Tibial artery (tissue), 4 donors: ENCODE data around the gene GPR135.

Source experiments
- DNase-seq, 2 donors: peaks; one replicate each; pipeline ENCODE4 v3.0.0-alpha.2; 2019
- H3K27ac ChIP-seq, 2 donors: fragments of 200-600 bp; sonication (generic) in 1 of 2; 1 replicate in 1 of 2; 2 replicates in 1 of 2; pipeline ENCODE4 v1.5.1; 2018 to 2019; ENCODE audit warnings: mild to moderate bottlenecking in 1 of 2
- H3K27me3 ChIP-seq, 2 donors: fragments of 200-600 bp; sonication (generic) in 1 of 2; one replicate each; pipeline versions ENCODE4 v1.5.1 to v1.6.0; 2016 to 2019
- H3K36me3 ChIP-seq, 3 donors: fragments of 200-600 bp; sonication (generic) in 2 of 3; one replicate each; pipeline ENCODE4 v1.5.1; 2016 to 2019; ENCODE audit warnings: mild to moderate bottlenecking in 2 of 3
- H3K4me1 ChIP-seq, 4 donors: fragments of 200-600 bp; sonication (generic) in 2 of 4; 1 replicate in 3 of 4; 2 replicates in 1 of 4; pipeline ENCODE4 v1.5.1; 2016 to 2019
- H3K4me3 ChIP-seq, 2 donors: fragments of 200-600 bp; sonication (generic) in 1 of 2; 1 replicate in 1 of 2; 2 replicates in 1 of 2; pipeline ENCODE4 v1.5.1; 2018 to 2019; ENCODE audit warnings: mild to moderate bottlenecking in 2 of 2
- H3K9me3 ChIP-seq, 3 donors: fragments of 200-600 bp; sonication (generic) in 1 of 3; one replicate each; pipeline ENCODE4 v1.5.1; 2016 to 2019
- CTCF ChIP-seq, 2 experiments: fragments of 200-600 bp in 1 of 2; fragments of 450-650 bp in 1 of 2; IDR thresholded peaks; one replicate each; pipeline ENCODE4 v1.5.1; 2017 to 2019; ENCODE audit warnings: antibody characterized with exemption in 2 of 2, mild to moderate bottlenecking in 1 of 2, moderate library complexity in 1 of 2
- intact Hi-C: fragments of 100-400 bp; cut with DNase I; formaldehyde crosslinking; loops from one replicate; pipeline ENCODE4 v1.15.0; 2023; ENCODE audit warnings: low total_unique reads

Gene GPR135

GRCh38 chr14:59474172-59474571 lies 9.0 kb upstream of the GPR135 start:
- Histone ChIP-seq H3K27me3 (no peaks in the 10 kb centered on the region), H3K27ac (peak overlapping the region; percentile 29 to 54), H3K4me1 (peaks cover 0 to 13% (median 6%) of the 10 kb centered on the region in 4 donors), H3K36me3 (peaks cover 5 to 53% (median 42%) of the 10 kb centered on the region in 3 donors), H3K9me3 (no peaks in the 10 kb centered on the region), H3K4me3 (no peak overlapping the region)
- TF ChIP-seq CTCF (IDR thresholded peaks at IDR 0.05) = no peak
- no peak for DNase-seq
- intact Hi-C loops = no loop called here

DNA sequence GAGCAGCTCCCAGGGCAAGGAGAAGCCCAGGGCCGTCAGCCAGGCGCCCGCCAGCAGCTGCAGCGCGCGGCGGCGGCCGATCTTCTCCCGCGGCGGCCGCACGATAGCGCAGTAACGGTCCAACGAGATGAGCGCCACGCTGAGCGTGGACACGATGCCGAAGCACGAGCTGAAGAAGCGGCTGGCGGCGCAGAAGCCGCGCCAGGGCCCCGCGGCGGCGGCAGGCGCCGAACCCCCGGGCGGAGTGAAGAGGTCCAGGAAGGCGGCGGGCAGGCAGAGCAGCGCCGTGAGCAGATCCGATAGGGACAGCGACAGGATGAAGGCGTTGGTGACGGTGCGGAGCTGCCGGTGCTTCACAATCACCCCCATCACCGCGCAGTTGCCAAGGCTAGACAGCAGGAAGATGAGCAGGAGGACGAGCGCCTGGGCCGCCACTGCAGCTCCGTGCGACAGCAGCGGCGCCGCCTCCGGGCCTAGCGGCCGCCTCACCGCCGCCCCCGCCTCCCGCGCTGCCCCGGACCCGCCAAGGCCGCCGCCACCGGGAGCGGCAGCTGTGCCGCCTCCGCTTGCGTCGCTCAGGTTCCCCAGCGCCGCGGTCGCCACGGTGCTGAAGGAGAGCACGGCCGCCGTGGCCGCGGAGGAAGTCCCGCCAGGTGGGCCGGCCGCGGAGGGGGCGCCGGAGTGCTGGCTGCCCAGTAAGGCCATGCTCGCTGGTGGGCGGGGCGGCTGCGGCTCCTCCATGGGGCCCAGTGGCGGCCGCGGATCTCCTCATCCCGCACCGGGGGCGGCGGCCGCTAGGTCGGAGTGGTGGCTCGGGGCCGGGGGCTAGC lies 479 bp downstream of the GPR135 start:
- Histone ChIP-seq H3K27ac (peak overlapping the region; percentile 87 to 89), H3K4me3 (peak overlapping the region; percentile 67 to 73), H3K36me3 (peaks cover 0 to 4% (median 0%) of the 10 kb centered on the region in 3 donors), H3K4me1 (peaks cover 0 to 13% (median 9%) of the 10 kb centered on the region in 4 donors), H3K9me3 (no peaks in the 10 kb centered on the region), H3K27me3 (no peaks in the 10 kb centered on the region)
- intact Hi-C loops = no loop called here
- no peak for TF ChIP-seq CTCF (IDR thresholded peaks at IDR 0.05)
- peak; percentile 71 to 87 for DNase-seq

DNA sequence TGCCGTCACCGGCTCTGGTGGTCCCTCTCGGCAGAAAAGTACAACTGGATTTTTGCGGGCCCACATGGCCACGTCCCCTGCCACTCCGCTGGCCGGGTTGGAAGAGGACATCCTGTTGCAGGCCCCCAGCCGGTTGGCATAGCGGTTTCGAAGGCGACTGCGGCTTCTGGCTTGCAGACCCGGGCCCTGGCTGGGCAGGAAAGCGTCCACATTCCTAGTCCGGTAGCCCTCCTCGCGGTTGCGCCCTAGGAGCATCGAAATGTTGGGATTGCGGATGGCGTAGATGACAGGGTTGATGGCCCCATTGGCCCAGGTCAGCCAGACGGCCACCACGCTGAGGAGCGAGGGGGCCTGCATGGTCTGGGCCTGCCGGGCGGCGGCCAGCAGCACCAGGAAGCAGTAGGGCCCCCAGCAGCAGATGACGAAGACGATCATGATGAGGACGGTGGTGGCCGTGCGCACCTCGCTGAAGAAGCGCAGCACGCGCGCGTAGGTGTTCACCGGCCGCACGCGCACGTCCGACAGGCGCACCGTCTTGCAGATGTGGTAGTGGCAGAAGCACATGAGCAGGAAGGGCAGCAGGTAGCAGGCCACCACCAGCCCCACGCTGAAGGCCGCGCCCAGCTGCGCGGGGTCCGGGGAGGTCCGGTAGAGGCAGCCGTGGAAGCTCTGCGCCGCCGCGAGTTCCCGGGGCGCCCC lies 1.2 kb downstream of the GPR135 start:
- Histone ChIP-seq H3K27me3 (no peaks in the 10 kb centered on the region), H3K27ac (peak overlapping the region; percentile 87 to 89), H3K9me3 (no peaks in the 10 kb centered on the region), H3K4me3 (peak overlapping the region; percentile 67 to 73), H3K4me1 (peaks cover 0 to 13% (median 9%) of the 10 kb centered on the region in 4 donors), H3K36me3 (peaks cover 0 to 4% (median 0%) of the 10 kb centered on the region in 3 donors)
- intact Hi-C loops = no loop called here
- TF ChIP-seq CTCF (IDR thresholded peaks at IDR 0.05) = no peak
- DNase-seq = peak in 1 of 2 donors; percentile 63

DNA sequence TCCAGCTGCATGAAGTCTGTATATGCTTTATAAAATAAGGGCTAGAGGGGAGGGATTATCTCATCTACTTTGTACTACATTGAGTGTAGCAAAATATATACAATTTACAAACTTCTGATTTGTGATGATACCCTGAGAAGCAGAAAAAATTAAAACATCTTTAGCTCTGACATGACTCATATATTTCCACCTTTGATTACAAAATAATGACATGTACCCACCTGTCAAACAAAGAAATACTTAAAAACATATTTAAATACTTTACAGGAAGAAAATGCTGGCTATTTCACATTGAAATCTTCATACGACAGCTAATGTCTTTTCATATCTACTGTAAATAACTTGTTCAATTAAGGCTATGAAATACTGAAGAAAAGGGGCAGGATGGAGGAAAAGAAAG lies 3.3 kb downstream of the GPR135 start:
- no peak for DNase-seq
- no peaks in the 10 kb centered on the region for H3K9me3 ChIP-seq
- H3K36me3 ChIP-seq = peaks cover 0 to 7% (median 2%) of the 10 kb centered on the region in 3 donors
- no peak overlapping the region for H3K27ac ChIP-seq
- H3K4me1 ChIP-seq = peaks cover 0 to 13% (median 9%) of the 10 kb centered on the region in 4 donors
- H3K27me3 ChIP-seq = no peaks in the 10 kb centered on the region
- no peak overlapping the region for H3K4me3 ChIP-seq
- TF ChIP-seq CTCF (IDR thresholded peaks at IDR 0.05) = no peak
- intact Hi-C loops = no loop called here

DNA sequence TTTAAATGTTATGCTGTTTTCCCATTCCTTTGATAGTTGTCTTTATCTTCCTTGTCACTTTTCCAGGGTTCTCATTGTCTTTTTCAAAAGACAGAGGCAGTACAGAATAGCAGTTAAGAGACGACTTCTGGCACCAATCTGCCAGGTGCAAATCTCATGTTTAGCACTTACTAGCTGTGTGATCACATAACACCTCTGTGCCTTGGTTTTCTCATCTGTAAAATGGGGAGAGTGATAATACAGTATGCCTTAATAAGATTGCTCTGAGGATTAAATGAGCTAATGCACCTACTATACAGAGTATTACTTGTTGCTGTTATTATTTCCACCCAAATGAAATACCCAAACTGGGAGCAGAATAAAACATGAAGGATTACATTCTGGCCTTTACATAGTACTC lies 4.8 kb downstream of the GPR135 start:
- Histone ChIP-seq H3K4me3 (no peak overlapping the region), H3K36me3 (peaks cover 0 to 8% (median 7%) of the 10 kb centered on the region in 3 donors), H3K9me3 (no peaks in the 10 kb centered on the region), H3K4me1 (peaks cover 0 to 13% (median 9%) of the 10 kb centered on the region in 4 donors), H3K27me3 (no peaks in the 10 kb centered on the region), H3K27ac (no peak overlapping the region)
- intact Hi-C loops = no loop called here
- TF ChIP-seq CTCF (IDR thresholded peaks at IDR 0.05) = no peak
- DNase-seq = no peak
